HCT116 (cell line): ENCODE measurements around the gene GLB1L.

ENCODE experiments used
- CEBPB ChIP-seq: IDR thresholded peaks from 2 replicates; pipeline ENCODE4 v1.6.1; 2012; ENCODE audit warnings: low read depth
- ELF1 ChIP-seq: IDR thresholded peaks from 2 replicates; pipeline ENCODE4 v1.6.1; 2012; ENCODE audit warnings: low read depth, borderline replicate concordance
- EZH2 ChIP-seq: fragments of 200-600 bp; sonication (generic); IDR thresholded peaks from 2 replicates; pipeline ENCODE4 v1.6.1; 2017; ENCODE audit warnings: antibody characterized with exemption, mixed run types
- JUND ChIP-seq: IDR thresholded peaks from 2 replicates; pipeline ENCODE4 v1.6.1; 2012
- POLR2A ChIP-seq: IDR thresholded peaks from 2 replicates; pipeline ENCODE4 v1.7.0; 2011; ENCODE audit warnings: borderline replicate concordance; ENCODE audit not compliant: insufficient read depth, insufficient read length; ENCODE audit errors: extremely low read depth
- POLR2AphosphoS5 ChIP-seq: IDR thresholded peaks from 2 replicates; pipeline ENCODE4 v1.6.1; 2011; ENCODE audit warnings: mild to moderate bottlenecking, low read depth, low read length, moderate library complexity
- ZFX ChIP-seq: fragments of 450-650 bp; IDR thresholded peaks from 2 replicates; pipeline ENCODE4 v1.6.1; 2017
- ZNF274 ChIP-seq: fragments of 200-500 bp; sonication (Bioruptor generic); IDR thresholded peaks from 2 replicates; pipeline ENCODE4 v1.6.1; 2014; ENCODE audit warnings: mild to moderate bottlenecking, low read depth, low read length, inconsistent platforms
- TF ChIP-seq, protein P1 (sequence below), 3 experiments: fragments of 200-600 bp in 1 of 3; sonication (generic) in 1 of 3; IDR thresholded peaks in 2 of 3; conservative IDR thresholded peaks in 1 of 3; 2 replicates each; pipeline ENCODE4 v1.5.1; 2012 to 2017; ENCODE audit warnings: low read depth in 2 of 3, low read length in 2 of 3, antibody characterized with exemption in 1 of 3, borderline replicate concordance in 1 of 3, control low read depth in 1 of 3, mild to moderate bottlenecking in 1 of 3, mixed read lengths in 1 of 3, mixed run types in 1 of 3, moderate library complexity in 1 of 3; ENCODE audit not compliant: insufficient read depth in 1 of 3

DNA sequence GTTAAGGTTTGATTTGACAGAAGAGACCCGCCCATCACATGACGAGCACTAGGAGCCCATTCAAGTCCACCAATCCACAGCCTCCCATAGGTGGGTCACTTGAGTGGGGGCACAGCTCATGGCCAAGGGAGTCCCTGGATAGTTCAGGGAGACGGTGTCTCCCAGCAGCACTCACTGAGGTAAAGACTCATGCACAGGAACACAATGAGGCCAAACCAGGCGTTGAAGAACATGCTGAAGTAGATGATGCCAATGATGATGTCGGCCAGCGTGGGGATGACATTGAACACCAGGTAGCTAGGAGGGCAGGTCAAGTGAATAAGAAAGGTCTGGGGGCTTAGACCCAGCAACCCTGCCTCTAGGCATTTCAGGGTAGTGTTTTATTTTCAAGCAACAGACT, 30.5 kb downstream of the GLB1L start:
- TF ChIP-seq POLR2A: no peak
- TF ChIP-seq, protein P1, sequence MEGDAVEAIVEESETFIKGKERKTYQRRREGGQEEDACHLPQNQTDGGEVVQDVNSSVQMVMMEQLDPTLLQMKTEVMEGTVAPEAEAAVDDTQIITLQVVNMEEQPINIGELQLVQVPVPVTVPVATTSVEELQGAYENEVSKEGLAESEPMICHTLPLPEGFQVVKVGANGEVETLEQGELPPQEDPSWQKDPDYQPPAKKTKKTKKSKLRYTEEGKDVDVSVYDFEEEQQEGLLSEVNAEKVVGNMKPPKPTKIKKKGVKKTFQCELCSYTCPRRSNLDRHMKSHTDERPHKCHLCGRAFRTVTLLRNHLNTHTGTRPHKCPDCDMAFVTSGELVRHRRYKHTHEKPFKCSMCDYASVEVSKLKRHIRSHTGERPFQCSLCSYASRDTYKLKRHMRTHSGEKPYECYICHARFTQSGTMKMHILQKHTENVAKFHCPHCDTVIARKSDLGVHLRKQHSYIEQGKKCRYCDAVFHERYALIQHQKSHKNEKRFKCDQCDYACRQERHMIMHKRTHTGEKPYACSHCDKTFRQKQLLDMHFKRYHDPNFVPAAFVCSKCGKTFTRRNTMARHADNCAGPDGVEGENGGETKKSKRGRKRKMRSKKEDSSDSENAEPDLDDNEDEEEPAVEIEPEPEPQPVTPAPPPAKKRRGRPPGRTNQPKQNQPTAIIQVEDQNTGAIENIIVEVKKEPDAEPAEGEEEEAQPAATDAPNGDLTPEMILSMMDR (IDR thresholded peaks at IDR 0.05 in 2 of 3, conservative IDR thresholded peaks at IDR 0.05 in 1 of 3; ENCODE audit: borderline replicate concordance in 1 of 3, insufficient read depth in 1 of 3, low read depth in 2 of 3, low read length in 2 of 3): no peak
- no peak for TF ChIP-seq JUND
- TF ChIP-seq POLR2AphosphoS5: no peak
- TF ChIP-seq EZH2: no peak
- TF ChIP-seq CEBPB: no peak
- no peak for TF ChIP-seq ZFX
- no peak for TF ChIP-seq ELF1
- TF ChIP-seq ZNF274: no peak
